HG02759 (cell line): ENCODE measurements around the gene CDC37L1.
"Not testable (repeated sequence)": the region's sequence is repeated elsewhere in the genome, so short reads cannot be mapped to it uniquely, and the experiment has no call there.

Source experiments
- ATAC-seq: cut with Tn5 transposase; IDR thresholded peaks from one replicate; pipeline ENCODE4 v1.9.1; 2021; ENCODE audit warnings: mild to moderate bottlenecking, moderate library complexity; ENCODE audit not compliant: unreplicated experiment

CDC37L1 gene

DNA sequence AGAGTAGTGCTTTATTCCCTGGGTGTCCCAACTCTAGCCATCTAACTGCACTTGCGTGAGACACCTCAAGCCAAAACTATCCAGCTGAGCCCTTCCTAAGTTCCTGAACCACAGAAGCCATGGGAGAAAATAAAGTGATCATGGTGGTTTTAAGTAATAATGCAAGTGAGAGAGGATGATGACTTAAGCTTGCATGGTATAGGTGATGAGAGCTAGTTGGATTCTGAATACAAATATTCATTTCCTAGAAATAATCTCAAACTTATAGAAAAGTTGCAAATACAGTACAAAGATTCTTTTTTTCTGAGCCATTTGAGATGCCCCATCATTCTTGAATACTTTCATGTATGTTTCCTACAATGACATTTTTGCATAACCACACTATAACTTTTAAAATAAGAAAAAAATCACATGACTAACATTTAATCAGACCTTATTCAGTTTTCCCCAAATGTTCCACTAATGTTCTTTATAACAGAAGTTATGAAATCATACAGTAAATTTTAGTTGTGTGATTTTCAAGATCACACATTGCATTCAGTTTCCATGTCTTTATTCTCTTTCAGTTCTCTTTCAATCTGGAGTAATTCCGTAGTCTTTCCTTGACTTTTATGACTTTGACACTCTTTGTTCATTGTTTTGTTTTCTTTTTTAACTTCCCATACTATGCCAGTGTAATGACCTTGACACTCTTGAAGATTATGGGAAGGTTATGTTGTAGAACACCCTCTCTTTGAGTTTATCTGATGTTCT, 67.1 kb downstream of the CDC37L1 start:
- ATAC-seq = no peak

DNA sequence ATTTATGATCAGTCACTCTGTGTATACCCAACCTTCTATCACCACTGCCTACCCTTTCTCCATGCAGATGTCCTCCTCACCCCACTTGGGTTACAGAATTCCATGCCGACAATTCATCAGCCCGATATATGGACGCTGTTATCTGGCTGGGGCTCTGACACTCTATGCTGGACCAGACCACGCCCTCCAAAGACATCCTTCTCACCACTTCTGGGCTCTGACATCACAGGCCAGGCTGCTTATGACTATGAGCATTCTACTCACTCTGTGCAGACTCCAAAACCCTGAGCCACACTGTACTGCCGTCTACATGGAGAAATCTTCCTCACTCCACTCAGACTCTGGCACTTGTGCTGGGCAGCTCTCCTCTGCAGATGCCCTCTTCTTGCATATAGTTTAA, 69.2 kb downstream of the CDC37L1 start:
- no peak for ATAC-seq

DNA sequence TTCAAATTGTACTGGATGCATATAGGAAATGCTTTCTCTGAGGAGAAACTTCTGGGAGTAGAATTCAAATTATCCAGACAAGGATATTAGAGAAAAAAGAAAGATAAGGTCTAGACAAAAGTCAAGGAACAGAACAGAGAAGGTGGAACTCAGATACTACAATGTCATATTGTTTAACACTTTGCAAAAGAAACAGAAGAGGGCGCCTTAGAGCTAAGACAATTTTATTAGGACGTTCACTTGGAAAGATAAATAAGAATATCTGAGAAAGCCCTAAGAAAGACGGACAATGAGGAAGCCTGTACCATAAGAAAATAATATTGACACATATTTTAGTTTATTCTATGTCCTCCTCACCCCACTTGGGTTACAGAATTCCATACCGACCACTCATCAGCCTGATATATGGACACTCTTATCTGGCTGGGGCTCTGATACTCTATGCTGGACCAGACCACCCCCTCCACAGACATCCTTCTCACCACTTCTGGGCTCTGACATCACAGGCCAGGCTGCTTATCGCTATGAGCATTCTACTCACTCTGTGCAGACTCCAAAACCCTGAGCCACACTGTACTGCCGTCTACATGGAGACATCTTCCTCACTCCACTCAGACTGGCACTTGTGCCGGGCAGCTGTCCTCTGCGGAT, 70.8 kb downstream of the CDC37L1 start:
- ATAC-seq = no peak

DNA sequence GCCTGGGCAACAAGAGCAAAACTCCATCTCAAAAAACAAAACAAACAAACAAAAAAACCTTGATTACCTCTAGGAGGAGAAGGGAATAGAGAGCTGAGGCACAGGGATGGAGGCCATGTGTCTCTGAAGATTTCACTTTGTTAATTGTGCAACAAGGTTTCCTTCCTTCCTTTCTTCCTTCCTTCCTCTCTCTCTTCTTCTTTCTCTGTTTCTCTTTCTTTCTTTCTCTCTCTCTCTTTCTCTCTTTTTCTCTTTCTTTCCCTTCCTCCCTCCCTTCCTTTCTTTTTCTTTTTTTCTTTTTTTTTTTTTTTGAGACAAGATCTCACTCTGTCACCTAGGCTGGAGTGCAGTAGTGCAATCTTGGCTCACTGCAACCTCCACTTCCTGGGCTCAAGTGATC, 75.2 kb downstream of the CDC37L1 start:
- not testable (repeated sequence) for ATAC-seq

DNA sequence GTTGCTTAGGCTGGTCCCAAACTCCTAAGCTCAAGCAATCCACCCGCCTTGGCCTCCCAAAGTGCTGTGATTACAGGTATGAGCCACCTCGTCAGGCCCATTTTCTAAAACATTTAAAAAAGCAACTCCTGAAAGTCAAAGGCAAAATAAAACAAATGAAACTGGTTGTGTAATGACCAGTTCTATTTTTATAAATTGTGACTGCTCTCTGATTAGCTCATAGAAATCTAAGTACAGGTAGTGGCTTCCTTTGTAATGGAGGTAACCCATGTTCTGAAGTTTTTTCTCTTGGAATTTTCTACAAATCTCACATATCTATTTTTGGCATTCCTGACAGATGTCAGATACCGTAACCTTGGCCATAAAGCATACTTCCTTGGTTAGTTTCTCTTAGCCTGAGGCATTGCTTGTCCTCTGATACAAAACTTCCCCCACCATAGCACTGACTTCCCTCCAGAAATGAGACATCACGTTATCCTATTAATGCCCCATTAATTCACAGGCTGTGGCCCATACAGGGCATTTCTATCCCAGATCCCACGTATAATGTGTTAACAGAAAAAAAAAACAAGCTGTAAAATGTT, 75.7 kb downstream of the CDC37L1 start:
- no peak for ATAC-seq

DNA sequence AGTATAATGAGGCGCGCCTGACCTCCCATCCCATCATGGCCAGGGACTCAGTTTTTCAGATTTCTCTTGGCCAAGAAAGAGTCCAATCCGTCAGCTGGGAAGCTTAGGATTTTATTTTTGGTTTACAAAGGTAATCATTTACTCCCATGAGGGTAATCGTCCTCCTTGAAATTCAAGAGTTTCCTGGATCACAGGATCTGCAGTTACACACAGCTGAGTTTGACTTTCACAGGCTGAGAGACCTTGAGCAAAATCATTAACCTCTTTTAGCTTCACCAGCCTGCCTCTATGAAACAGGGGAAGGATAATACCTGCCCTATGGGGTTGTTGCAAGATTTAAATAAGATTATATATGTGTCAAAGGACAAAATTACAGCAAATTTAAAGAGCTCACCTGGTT, 77.1 kb downstream of the CDC37L1 start:
- ATAC-seq = no peak
